ENCODE measurements around the gene P2RY11.

- no peak for TF ChIP-seq POLR2A (IDR thresholded peaks at IDR 0.05; ENCODE audit: low read depth, low read length)
- no peak for TF ChIP-seq POLR2AphosphoS5 (IDR thresholded peaks at IDR 0.05; ENCODE audit: low read depth, low read length)
- no peak for TF ChIP-seq TAF1 (IDR thresholded peaks at IDR 0.05; ENCODE audit: low read depth, low read length)
Measured at GRCh38 chr19:10083911-10084310, 27.6 kb upstream of the P2RY11 start.

All from GM12891 (cell line).